ENCODE data around the gene ADGRL2. TPM values are rescaled to one million over a fixed set of nuclear protein-coding genes. Genes with fewer than 3 reads are reported as not detected.

ADGRL2 gene
- total RNA-seq, 1 experiment from 2014 or later: 0.51 TPM

DNA sequence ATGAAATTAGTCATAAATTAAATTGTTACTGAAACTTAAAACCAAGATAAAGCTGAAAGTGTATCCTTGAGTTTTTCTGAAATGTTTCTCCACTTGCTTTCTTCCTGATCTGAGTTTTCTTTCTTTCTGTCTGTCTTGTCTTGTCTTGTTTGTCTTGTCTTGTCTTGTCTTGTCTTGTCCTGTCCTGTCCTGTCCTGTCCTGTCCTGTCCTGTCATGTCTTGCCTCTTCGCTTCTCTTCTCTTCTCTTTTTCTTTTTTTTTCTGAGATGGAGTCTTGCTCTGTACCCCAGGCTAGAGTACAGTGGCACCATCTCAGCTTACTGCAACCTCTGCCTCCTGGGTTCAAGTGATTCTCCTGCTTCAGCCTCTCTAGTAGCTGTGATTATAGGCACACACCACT lies 73.7 kb downstream of the ADGRL2 start:
- no TSS peak for BruUV-seq (replicated peaks)
- intact Hi-C loops (cut with micrococcal nuclease): no loop called here
- H3K79me2 ChIP-seq (ENCODE audit: low read length): no peaks in the 10 kb centered on the region
- no peaks in the 10 kb centered on the region for H3K9me2 ChIP-seq (replicated peaks; ENCODE audit: low read length)
- H3K4me3 ChIP-seq (ENCODE audit: low read length): no peak overlapping the region
- H3K4me2 ChIP-seq (ENCODE audit: low read length): no peak overlapping the region
- TF ChIP-seq EZH2phosphoT487 (IDR thresholded peaks at IDR 0.05; ENCODE audit: borderline replicate concordance, low read length): no peak
- TF ChIP-seq, protein P1, sequence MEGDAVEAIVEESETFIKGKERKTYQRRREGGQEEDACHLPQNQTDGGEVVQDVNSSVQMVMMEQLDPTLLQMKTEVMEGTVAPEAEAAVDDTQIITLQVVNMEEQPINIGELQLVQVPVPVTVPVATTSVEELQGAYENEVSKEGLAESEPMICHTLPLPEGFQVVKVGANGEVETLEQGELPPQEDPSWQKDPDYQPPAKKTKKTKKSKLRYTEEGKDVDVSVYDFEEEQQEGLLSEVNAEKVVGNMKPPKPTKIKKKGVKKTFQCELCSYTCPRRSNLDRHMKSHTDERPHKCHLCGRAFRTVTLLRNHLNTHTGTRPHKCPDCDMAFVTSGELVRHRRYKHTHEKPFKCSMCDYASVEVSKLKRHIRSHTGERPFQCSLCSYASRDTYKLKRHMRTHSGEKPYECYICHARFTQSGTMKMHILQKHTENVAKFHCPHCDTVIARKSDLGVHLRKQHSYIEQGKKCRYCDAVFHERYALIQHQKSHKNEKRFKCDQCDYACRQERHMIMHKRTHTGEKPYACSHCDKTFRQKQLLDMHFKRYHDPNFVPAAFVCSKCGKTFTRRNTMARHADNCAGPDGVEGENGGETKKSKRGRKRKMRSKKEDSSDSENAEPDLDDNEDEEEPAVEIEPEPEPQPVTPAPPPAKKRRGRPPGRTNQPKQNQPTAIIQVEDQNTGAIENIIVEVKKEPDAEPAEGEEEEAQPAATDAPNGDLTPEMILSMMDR (conservative IDR thresholded peaks at IDR 0.05; ENCODE audit: low read depth, low read length): no peak
- TF ChIP-seq EZH2 (IDR thresholded peaks at IDR 0.05; ENCODE audit: low read length, unreplicated experiment): no peak
- no peak overlapping the region for H2AFZ ChIP-seq (ENCODE audit: low read length)
- POLR2A ChIA-PET (ENCODE audit: unreplicated experiment): no interaction called here
- no peak for DNase-seq
- ATAC-seq: no peak
- H3K36me3 ChIP-seq (ENCODE audit: low read depth, low read length): no peaks in the 10 kb centered on the region
- H3K4me1 ChIP-seq (ENCODE audit: insufficient read depth, low read length): no peaks in the 10 kb centered on the region
- no peaks in the 10 kb centered on the region for H3F3A ChIP-seq (ENCODE audit: low read length, unreplicated experiment)
- no peak overlapping the region for H3K9ac ChIP-seq (ENCODE audit: low read length)
- no peaks in the 10 kb centered on the region for H3K9me3 ChIP-seq (ENCODE audit: low read length)
- CTCF ChIA-PET: no interaction called here
- peaks cover 55% of the 10 kb centered on the region for H3K27me3 ChIP-seq (ENCODE audit: low read length)
- H4K20me1 ChIP-seq (ENCODE audit: low read length): 0 out of 2 replicates have a peak, but pooled peaks cover 4% of the 10 kb centered on the region
- H3K27ac ChIP-seq (ENCODE audit: low read length): no peak overlapping the region

DNA sequence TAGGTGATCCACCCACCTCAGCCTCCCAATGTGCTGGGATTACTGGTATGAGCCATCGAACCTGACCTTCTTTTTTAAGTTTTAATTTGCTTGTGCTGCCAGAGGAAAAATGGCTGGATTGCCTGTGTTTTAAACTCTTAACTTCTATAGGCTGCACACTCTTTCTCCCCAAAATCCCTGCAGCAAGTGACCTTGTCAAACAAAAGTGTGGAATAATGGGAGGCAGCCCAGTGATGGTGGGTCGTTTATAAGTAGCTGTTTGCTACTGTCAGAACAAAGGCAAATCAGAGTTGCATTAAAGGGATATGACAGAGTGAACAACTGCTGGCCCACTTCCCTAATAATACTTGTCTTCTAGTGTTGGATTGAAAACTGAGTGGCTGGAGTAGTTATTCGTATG lies 74.2 kb downstream of the ADGRL2 start:
- CTCF ChIA-PET: no interaction called here
- H2AFZ ChIP-seq (ENCODE audit: low read length): no peak overlapping the region
- H3F3A ChIP-seq (ENCODE audit: low read length, unreplicated experiment): no peaks in the 10 kb centered on the region
- H3K79me2 ChIP-seq (ENCODE audit: low read length): no peaks in the 10 kb centered on the region
- no peaks in the 10 kb centered on the region for H3K9me3 ChIP-seq (ENCODE audit: low read length)
- ATAC-seq: no peak
- no peak overlapping the region for H3K4me2 ChIP-seq (ENCODE audit: low read length)
- no peaks in the 10 kb centered on the region for H3K9me2 ChIP-seq (replicated peaks; ENCODE audit: low read length)
- peaks cover 57% of the 10 kb centered on the region for H3K27me3 ChIP-seq (ENCODE audit: low read length)
- H3K9ac ChIP-seq (ENCODE audit: low read length): no peak overlapping the region
- POLR2A ChIA-PET (ENCODE audit: unreplicated experiment): no interaction called here
- DNase-seq: no peak
- TF ChIP-seq, protein P1 (conservative IDR thresholded peaks at IDR 0.05; ENCODE audit: low read depth, low read length): no peak
- TF ChIP-seq EZH2phosphoT487 (IDR thresholded peaks at IDR 0.05; ENCODE audit: borderline replicate concordance, low read length): no peak
- TF ChIP-seq EZH2 (IDR thresholded peaks at IDR 0.05; ENCODE audit: low read length, unreplicated experiment): no peak
- BruUV-seq (replicated peaks): no TSS peak
- H4K20me1 ChIP-seq (ENCODE audit: low read length): 0 out of 2 replicates have a peak, but pooled peaks cover 4% of the 10 kb centered on the region
- H3K27ac ChIP-seq (ENCODE audit: low read length): no peak overlapping the region
- H3K4me3 ChIP-seq (ENCODE audit: low read length): no peak overlapping the region
- intact Hi-C loops (cut with micrococcal nuclease): no loop called here
- H3K4me1 ChIP-seq (ENCODE audit: insufficient read depth, low read length): no peaks in the 10 kb centered on the region
- H3K36me3 ChIP-seq (ENCODE audit: low read depth, low read length): no peaks in the 10 kb centered on the region

DNA sequence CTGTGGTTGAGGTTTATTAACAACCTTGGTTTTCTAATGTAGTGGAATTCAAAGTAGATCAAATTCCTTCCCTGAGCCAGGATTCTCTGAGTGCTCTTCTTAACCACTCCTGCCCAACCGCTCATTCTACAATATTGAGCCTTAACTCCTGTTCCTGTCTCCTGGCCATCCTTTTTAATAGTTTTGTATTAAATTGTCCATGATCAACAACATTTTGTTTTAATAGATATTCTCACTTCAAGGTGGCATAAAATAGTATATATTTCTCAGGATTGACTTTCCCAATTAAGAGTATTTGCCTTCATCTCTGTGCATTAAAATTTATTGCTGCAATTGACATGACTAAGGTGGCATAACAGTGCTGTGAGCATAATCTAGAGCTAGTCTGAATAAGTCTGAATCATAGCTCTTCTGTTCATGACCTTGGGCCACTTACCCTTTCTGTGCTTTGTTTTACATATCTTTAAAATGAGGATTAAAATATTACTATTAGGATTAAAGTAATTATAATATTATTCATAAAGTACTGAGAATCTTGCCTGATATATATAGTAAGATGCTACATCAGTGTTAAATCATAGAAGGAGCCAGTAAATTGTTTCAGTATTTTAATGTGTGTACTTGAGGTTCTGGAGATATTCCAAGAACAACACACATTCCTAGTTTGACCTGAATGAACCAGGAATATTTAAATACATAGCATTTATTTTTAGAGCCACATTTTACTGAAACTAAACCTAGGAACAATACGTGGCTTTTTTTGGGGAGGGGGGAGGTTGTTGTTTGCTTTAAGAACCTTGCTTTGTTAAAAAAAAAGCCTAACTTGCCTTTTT lies 76.4 kb downstream of the ADGRL2 start:
- ChIA-PET POLR2A (ENCODE audit: unreplicated experiment) (no interaction called here), CTCF (no interaction called here)
- Histone ChIP-seq H3K27me3 (ENCODE audit: low read length) (peaks cover 64% of the 10 kb centered on the region), H3F3A (ENCODE audit: low read length, unreplicated experiment) (no peaks in the 10 kb centered on the region), H3K79me2 (ENCODE audit: low read length) (no peaks in the 10 kb centered on the region), H3K36me3 (ENCODE audit: low read depth, low read length) (no peaks in the 10 kb centered on the region), H3K9ac (ENCODE audit: low read length) (no peak overlapping the region), H3K27ac (ENCODE audit: low read length) (no peak overlapping the region), H3K4me2 (ENCODE audit: low read length) (no peak overlapping the region), H3K4me3 (ENCODE audit: low read length) (no peak overlapping the region), H3K4me1 (ENCODE audit: insufficient read depth, low read length) (no peaks in the 10 kb centered on the region), H2AFZ (ENCODE audit: low read length) (no peak overlapping the region), H4K20me1 (ENCODE audit: low read length) (0 out of 2 replicates have a peak, but pooled peaks cover 4% of the 10 kb centered on the region), H3K9me3 (ENCODE audit: low read length) (no peaks in the 10 kb centered on the region), H3K9me2 (replicated peaks; ENCODE audit: low read length) (no peaks in the 10 kb centered on the region)
- no peak for ATAC-seq
- BruUV-seq (replicated peaks): no TSS peak
- intact Hi-C loops (cut with micrococcal nuclease): no loop called here
- no peak for DNase-seq
- no peak for TF ChIP-seq EZH2 (IDR thresholded peaks at IDR 0.05; ENCODE audit: low read length, unreplicated experiment)
- no peak for TF ChIP-seq EZH2phosphoT487 (IDR thresholded peaks at IDR 0.05; ENCODE audit: borderline replicate concordance, low read length)
- TF ChIP-seq, protein P1 (conservative IDR thresholded peaks at IDR 0.05; ENCODE audit: low read depth, low read length): no peak

Measured in PC-3 (cell line).